ENCODE results near the gene KRT31.

Gene KRT31

GRCh38 chr17:41393826-41394225 lies 3.6 kb downstream of the KRT31 start (continued):
- TF ChIP-seq, protein P1, sequence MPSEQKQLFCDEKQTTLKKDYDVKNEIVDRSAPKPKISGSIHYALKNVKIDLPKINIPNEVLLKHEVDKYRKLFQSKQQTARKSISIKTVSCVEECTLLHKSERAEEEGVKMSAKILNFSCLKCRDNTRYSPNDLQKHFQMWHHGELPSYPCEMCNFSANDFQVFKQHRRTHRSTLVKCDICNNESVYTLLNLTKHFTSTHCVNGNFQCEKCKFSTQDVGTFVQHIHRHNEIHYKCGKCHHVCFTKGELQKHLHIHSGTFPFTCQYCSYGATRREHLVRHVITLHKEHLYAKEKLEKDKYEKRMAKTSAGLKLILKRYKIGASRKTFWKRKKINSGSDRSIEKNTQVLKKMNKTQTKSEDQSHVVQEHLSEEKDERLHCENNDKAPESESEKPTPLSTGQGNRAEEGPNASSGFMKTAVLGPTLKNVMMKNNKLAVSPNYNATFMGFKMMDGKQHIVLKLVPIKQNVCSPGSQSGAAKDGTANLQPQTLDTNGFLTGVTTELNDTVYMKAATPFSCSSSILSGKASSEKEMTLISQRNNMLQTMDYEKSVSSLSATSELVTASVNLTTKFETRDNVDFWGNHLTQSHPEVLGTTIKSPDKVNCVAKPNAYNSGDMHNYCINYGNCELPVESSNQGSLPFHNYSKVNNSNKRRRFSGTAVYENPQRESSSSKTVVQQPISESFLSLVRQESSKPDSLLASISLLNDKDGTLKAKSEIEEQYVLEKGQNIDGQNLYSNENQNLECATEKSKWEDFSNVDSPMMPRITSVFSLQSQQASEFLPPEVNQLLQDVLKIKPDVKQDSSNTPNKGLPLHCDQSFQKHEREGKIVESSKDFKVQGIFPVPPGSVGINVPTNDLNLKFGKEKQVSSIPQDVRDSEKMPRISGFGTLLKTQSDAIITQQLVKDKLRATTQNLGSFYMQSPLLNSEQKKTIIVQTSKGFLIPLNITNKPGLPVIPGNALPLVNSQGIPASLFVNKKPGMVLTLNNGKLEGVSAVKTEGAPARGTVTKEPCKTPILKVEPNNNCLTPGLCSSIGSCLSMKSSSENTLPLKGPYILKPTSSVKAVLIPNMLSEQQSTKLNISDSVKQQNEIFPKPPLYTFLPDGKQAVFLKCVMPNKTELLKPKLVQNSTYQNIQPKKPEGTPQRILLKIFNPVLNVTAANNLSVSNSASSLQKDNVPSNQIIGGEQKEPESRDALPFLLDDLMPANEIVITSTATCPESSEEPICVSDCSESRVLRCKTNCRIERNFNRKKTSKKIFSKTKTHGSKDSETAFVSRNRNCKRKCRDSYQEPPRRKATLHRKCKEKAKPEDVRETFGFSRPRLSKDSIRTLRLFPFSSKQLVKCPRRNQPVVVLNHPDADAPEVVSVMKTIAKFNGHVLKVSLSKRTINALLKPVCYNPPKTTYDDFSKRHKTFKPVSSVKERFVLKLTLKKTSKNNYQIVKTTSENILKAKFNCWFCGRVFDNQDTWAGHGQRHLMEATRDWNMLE (tag by site-specific recombination; conservative IDR thresholded peaks at IDR 0.05; ENCODE audit: low read depth): no peak
- TF ChIP-seq, protein P2, sequence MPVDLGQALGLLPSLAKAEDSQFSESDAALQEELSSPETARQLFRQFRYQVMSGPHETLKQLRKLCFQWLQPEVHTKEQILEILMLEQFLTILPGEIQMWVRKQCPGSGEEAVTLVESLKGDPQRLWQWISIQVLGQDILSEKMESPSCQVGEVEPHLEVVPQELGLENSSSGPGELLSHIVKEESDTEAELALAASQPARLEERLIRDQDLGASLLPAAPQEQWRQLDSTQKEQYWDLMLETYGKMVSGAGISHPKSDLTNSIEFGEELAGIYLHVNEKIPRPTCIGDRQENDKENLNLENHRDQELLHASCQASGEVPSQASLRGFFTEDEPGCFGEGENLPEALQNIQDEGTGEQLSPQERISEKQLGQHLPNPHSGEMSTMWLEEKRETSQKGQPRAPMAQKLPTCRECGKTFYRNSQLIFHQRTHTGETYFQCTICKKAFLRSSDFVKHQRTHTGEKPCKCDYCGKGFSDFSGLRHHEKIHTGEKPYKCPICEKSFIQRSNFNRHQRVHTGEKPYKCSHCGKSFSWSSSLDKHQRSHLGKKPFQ (tag by site-specific recombination; IDR thresholded peaks at IDR 0.05): no peak
- no peak for TF ChIP-seq SCRT1 (tag by site-specific recombination; IDR thresholded peaks at IDR 0.05; ENCODE audit: borderline replicate concordance)
- no peak for TF ChIP-seq ZNF792 (tag by site-specific recombination; IDR thresholded peaks at IDR 0.05)

GRCh38 chr17:41393294-41393693 lies 4.1 kb downstream of the KRT31 start:
- no peak overlapping the region for H3K4me3 ChIP-seq (ENCODE audit: low read depth, low read length)
- POLR2A ChIA-PET: no interaction called here
- TF ChIP-seq BCL11A (tag by site-specific recombination; IDR thresholded peaks at IDR 0.05; ENCODE audit: low read depth) (no peak), ZNF830 (tag by site-specific recombination; IDR thresholded peaks at IDR 0.05; ENCODE audit: low read depth) (no peak), SP3 (tag by site-specific recombination; IDR thresholded peaks at IDR 0.05) (no peak), ZNF37A (tag by site-specific recombination; IDR thresholded peaks at IDR 0.05) (no peak), BCL11B (tag by site-specific recombination; IDR thresholded peaks at IDR 0.05; ENCODE audit: low read depth) (no peak), ZSCAN16 (tag by site-specific recombination; IDR thresholded peaks at IDR 0.05) (no peak), ZSCAN23 (tag by site-specific recombination; IDR thresholded peaks at IDR 0.05) (no peak), ZNF514 (tag by site-specific recombination; IDR thresholded peaks at IDR 0.05) (no peak), PBX3 (CRISPR knock-in tag; IDR thresholded peaks at IDR 0.05) (no peak), ZNF626 (tag by site-specific recombination; IDR thresholded peaks at IDR 0.05) (no peak), ZNF658 (tag by site-specific recombination; IDR thresholded peaks at IDR 0.05) (no peak), ZFP41 (tag by site-specific recombination; IDR thresholded peaks at IDR 0.05; ENCODE audit: borderline replicate concordance) (no peak), ZNF426 (tag by site-specific recombination; IDR thresholded peaks at IDR 0.05) (no peak), ZFP69B (tag by site-specific recombination; IDR thresholded peaks at IDR 0.05) (no peak), ZNF366 (tag by site-specific recombination; conservative IDR thresholded peaks at IDR 0.05) (no peak), GLI4 (tag by site-specific recombination; IDR thresholded peaks at IDR 0.05) (no peak), ZNF132 (tag by site-specific recombination; IDR thresholded peaks at IDR 0.05; ENCODE audit: borderline replicate concordance) (no peak)
- TF ChIP-seq, protein P3, sequence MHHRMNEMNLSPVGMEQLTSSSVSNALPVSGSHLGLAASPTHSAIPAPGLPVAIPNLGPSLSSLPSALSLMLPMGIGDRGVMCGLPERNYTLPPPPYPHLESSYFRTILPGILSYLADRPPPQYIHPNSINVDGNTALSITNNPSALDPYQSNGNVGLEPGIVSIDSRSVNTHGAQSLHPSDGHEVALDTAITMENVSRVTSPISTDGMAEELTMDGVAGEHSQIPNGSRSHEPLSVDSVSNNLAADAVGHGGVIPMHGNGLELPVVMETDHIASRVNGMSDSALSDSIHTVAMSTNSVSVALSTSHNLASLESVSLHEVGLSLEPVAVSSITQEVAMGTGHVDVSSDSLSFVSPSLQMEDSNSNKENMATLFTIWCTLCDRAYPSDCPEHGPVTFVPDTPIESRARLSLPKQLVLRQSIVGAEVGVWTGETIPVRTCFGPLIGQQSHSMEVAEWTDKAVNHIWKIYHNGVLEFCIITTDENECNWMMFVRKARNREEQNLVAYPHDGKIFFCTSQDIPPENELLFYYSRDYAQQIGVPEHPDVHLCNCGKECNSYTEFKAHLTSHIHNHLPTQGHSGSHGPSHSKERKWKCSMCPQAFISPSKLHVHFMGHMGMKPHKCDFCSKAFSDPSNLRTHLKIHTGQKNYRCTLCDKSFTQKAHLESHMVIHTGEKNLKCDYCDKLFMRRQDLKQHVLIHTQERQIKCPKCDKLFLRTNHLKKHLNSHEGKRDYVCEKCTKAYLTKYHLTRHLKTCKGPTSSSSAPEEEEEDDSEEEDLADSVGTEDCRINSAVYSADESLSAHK (tag by site-specific recombination; IDR thresholded peaks at IDR 0.05): no peak
- TF ChIP-seq, protein P2 (tag by site-specific recombination; IDR thresholded peaks at IDR 0.05): no peak

More at GRCh38 chr17:41393294-41393693, 4.1 kb downstream of the KRT31 start:
- CTCF ChIA-PET: no interaction called here
- no peak overlapping the region for H3K27ac ChIP-seq (ENCODE audit: extremely low read depth, low read depth, low read length)
- H3K4me1 ChIP-seq (ENCODE audit: control insufficient read depth, insufficient read depth, low read length): peaks cover 2% of the 10 kb centered on the region; the same call in 1 of the 2 replicates
- H3K9me3 ChIP-seq (ENCODE audit: control insufficient read depth, insufficient read depth, low read depth, low read length): no peaks in the 10 kb centered on the region
- no peaks in the 10 kb centered on the region for H3K36me3 ChIP-seq (ENCODE audit: control insufficient read depth in 2 of 2, insufficient read depth in 1 of 2, low read length in 2 of 2)

All from HEK293 (cell line).